HG03175 (cell line): ENCODE data around the gene NAP1L2.
"Not testable (repeated sequence)": the region's sequence is repeated elsewhere in the genome, so short reads cannot be mapped to it uniquely, and the experiment has no call there.

ENCODE experiments used
- ATAC-seq: cut with Tn5 transposase; IDR thresholded peaks from one replicate; pipeline ENCODE4 v1.9.1; 2021; ENCODE audit warnings: mild to moderate bottlenecking, moderate library complexity; ENCODE audit not compliant: unreplicated experiment

The NAP1L2 gene

GRCh38 chrX:73214426-73215094, at the start of gene NAP1L2:
Gene NAP1L2, minus strand, starts transcription at chrX:73214851. Its CDS starts 359 bp downstream, at chrX:73214492.
- ATAC-seq = peak; percentile 82

GRCh38 chrX:73262991-73263390, 48.3 kb upstream of the NAP1L2 start:
- ATAC-seq = no peak

GRCh38 chrX:73239242-73239641, 24.6 kb upstream of the NAP1L2 start:
- no peak for ATAC-seq

GRCh38 chrX:73217621-73218020, 3.0 kb upstream of the NAP1L2 start:
- no peak for ATAC-seq

GRCh38 chrX:73215246-73215645, 595 bp upstream of the NAP1L2 start:
- no peak for ATAC-seq

GRCh38 chrX:73213734-73214425, 771 bp downstream of the NAP1L2 start:
- ATAC-seq = no peak

GRCh38 chrX:73206366-73206765, 8.3 kb downstream of the NAP1L2 start:
- ATAC-seq = no peak

GRCh38 chrX:73182502-73183114, 32.0 kb downstream of the NAP1L2 start:
- ATAC-seq = no peak

GRCh38 chrX:73168945-73169344, 45.7 kb downstream of the NAP1L2 start:
- ATAC-seq = not testable (repeated sequence)
